Stimulated activated CD4-positive, alpha-beta T cell treated with anti-CD3 and anti-CD28 coated beads, Interleukin-1b, Interleukin-23, amount 100 ng/mL, for 24 hours (primary cell): Measurements from ENCODE around the gene PITPNM3.

Experiments used
- DNase-seq, 4 experiments: peaks; one replicate each; pipeline ENCODE4 v3.0.0-alpha.2; 2020; ENCODE audit warnings: low read depth in 4 of 4, low spot score in 1 of 4

PITPNM3 gene

GRCh38 chr17:6463616-6464445, 92.5 kb downstream of the PITPNM3 start:
- DNase-seq, result no peak

- no peak for DNase-seq
Observed at GRCh38 chr17:6462692-6463091, 93.7 kb downstream of the PITPNM3 start.

GRCh38 chr17:6461792-6462524, 94.4 kb downstream of the PITPNM3 start:
- DNase-seq, result peak in 1 of 4 experiments; percentile 19

- DNase-seq, result no peak
Observed at GRCh38 chr17:6461246-6461645, 95.1 kb downstream of the PITPNM3 start.

GRCh38 chr17:6460531-6461161, 95.7 kb downstream of the PITPNM3 start:
- DNase-seq, result no peak

GRCh38 chr17:6458460-6458950, 97.8 kb downstream of the PITPNM3 start:
- no peak for DNase-seq

- no peak for DNase-seq
Observed at GRCh38 chr17:6457688-6458459, 98.5 kb downstream of the PITPNM3 start.

- DNase-seq, result no peak
Observed at GRCh38 chr17:6456914-6457687, 99.3 kb downstream of the PITPNM3 start.

- no peak for DNase-seq
Observed at GRCh38 chr17:6456321-6456720, 100.0 kb downstream of the PITPNM3 start.

GRCh38 chr17:6455321-6455705, 101.0 kb downstream of the PITPNM3 start:
- DNase-seq, result peak in 2 of 4 experiments; percentile 9 to 10

GRCh38 chr17:6454495-6455320, 101.6 kb downstream of the PITPNM3 start:
- DNase-seq, result no peak

GRCh38 chr17:6453279-6454024, 102.9 kb downstream of the PITPNM3 start:
- no peak for DNase-seq

GRCh38 chr17:6452471-6453266, 103.7 kb downstream of the PITPNM3 start:
- no peak for DNase-seq

- no peak for DNase-seq
Observed at GRCh38 chr17:6450926-6451832, 105.2 kb downstream of the PITPNM3 start.

GRCh38 chr17:6449307-6449706, 107.0 kb downstream of the PITPNM3 start:
- no peak for DNase-seq

- DNase-seq, result no peak
Observed at GRCh38 chr17:6448473-6448872, 107.9 kb downstream of the PITPNM3 start.
